Measurements from ENCODE around the gene AREL1. TPM values are rescaled to one million over a fixed set of nuclear protein-coding genes. Genes with fewer than 3 reads are reported as not detected.
A peak's percentile ranks its signal among the peaks of the same experiment; 100 is the strongest.

The AREL1 gene
- total and polyA plus RNA-seq, 10 of the 15 experiments (the other 5 are each of a cell fraction or from before 2014, with no cell fraction given), result 6.2 to 40.4 (median 23.7) TPM

GRCh38 chr14:74618078-74618952 lies 94.6 kb downstream of the AREL1 start (continued):
- TF ChIP-seq, protein P1, sequence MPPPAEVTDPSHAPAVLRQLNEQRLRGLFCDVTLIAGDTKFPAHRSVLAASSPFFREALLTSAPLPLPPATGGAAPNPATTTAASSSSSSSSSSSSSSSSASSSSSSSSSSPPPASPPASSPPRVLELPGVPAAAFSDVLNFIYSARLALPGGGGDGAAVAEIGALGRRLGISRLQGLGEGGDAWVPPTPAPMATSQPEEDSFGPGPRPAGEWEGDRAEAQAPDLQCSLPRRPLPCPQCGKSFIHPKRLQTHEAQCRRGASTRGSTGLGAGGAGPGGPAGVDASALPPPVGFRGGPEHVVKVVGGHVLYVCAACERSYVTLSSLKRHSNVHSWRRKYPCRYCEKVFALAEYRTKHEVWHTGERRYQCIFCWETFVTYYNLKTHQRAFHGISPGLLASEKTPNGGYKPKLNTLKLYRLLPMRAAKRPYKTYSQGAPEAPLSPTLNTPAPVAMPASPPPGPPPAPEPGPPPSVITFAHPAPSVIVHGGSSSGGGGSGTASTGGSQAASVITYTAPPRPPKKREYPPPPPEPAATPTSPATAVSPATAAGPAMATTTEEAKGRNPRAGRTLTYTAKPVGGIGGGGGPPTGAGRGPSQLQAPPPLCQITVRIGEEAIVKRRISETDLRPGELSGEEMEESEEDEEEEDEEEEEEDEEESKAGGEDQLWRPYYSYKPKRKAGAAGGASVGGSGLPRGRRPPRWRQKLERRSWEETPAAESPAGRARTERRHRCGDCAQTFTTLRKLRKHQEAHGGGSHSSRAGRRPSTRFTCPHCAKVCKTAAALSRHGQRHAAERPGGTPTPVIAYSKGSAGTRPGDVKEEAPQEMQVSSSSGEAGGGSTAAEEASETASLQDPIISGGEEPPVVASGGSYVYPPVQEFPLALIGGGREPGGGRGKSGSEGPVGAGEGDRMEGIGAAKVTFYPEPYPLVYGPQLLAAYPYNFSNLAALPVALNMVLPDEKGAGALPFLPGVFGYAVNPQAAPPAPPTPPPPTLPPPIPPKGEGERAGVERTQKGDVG (CRISPR knock-in tag; IDR thresholded peaks at IDR 0.05), result no peak
- TF ChIP-seq NRF1 (conservative IDR thresholded peaks at IDR 0.05; ENCODE audit: low read depth, low read length) (no peak), POLR2A (IDR thresholded peaks at IDR 0.05; ENCODE audit: low read depth, low read length) (no peak), CHD1 (IDR thresholded peaks at IDR 0.05; ENCODE audit: low read depth, low read length) (no peak), ZBTB11 (CRISPR knock-in tag; IDR thresholded peaks at IDR 0.05) (no peak), ZNF217 (IDR thresholded peaks at IDR 0.05) (no peak), BRCA1 (IDR thresholded peaks at IDR 0.05; ENCODE audit: low read depth, low read length) (no peak), PAX8 (IDR thresholded peaks at IDR 0.05) (no peak), TCF3 (IDR thresholded peaks at IDR 0.05; ENCODE audit: borderline replicate concordance, insufficient read depth, low read depth, low read length) (no peak), IRF3 (IDR thresholded peaks at IDR 0.05) (no peak), STAT3 (IDR thresholded peaks at IDR 0.05; ENCODE audit: low read depth, low read length) (no peak), SMAD1 (IDR thresholded peaks at IDR 0.05; ENCODE audit: low read depth, partially characterized antibody) (no peak), ZNF384 (IDR thresholded peaks at IDR 0.05; ENCODE audit: borderline replicate concordance, low read depth, low read length) (no peak), EP300 (IDR thresholded peaks at IDR 0.05; ENCODE audit: borderline replicate concordance in 1 of 2, control insufficient read depth in 1 of 2, low read depth in 2 of 2, low read length in 2 of 2) (peak; percentile 18 to 38; a peak in 2 of 4 replicates), IRF4 (IDR thresholded peaks at IDR 0.05; ENCODE audit: low read depth, low read length) (no peak), HCFC1 (IDR thresholded peaks at IDR 0.05; ENCODE audit: low read length) (no peak)
- TF ChIP-seq, protein P2, sequence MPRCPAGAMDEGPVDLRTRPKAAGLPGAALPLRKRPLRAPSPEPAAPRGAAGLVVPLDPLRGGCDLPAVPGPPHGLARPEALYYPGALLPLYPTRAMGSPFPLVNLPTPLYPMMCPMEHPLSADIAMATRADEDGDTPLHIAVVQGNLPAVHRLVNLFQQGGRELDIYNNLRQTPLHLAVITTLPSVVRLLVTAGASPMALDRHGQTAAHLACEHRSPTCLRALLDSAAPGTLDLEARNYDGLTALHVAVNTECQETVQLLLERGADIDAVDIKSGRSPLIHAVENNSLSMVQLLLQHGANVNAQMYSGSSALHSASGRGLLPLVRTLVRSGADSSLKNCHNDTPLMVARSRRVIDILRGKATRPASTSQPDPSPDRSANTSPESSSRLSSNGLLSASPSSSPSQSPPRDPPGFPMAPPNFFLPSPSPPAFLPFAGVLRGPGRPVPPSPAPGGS (IDR thresholded peaks at IDR 0.05; ENCODE audit: borderline replicate concordance, insufficient read depth, low read depth, low read length, poor library complexity, severe bottlenecking), result no peak
- TF ChIP-seq, protein P3, sequence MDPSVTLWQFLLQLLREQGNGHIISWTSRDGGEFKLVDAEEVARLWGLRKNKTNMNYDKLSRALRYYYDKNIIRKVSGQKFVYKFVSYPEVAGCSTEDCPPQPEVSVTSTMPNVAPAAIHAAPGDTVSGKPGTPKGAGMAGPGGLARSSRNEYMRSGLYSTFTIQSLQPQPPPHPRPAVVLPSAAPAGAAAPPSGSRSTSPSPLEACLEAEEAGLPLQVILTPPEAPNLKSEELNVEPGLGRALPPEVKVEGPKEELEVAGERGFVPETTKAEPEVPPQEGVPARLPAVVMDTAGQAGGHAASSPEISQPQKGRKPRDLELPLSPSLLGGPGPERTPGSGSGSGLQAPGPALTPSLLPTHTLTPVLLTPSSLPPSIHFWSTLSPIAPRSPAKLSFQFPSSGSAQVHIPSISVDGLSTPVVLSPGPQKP (IDR thresholded peaks at IDR 0.05; ENCODE audit: low read depth, low read length), result no peak
- TF ChIP-seq, protein P4, sequence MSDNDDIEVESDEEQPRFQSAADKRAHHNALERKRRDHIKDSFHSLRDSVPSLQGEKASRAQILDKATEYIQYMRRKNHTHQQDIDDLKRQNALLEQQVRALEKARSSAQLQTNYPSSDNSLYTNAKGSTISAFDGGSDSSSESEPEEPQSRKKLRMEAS (IDR thresholded peaks at IDR 0.05; ENCODE audit: low read depth, low read length), result no peak

Measured in GM12878 (cell line).